Skin epidermis (tissue), 12 donors: ENCODE measurements around the gene SF3B3.
"Not testable (repeated sequence)": the region's sequence is repeated elsewhere in the genome, so short reads cannot be mapped to it uniquely, and the experiment has no call there.

ENCODE experiments used
- H3K27ac ChIP-seq, 21 experiments: fragments of 200-600 bp; sonication (generic) in 11 of 21; one replicate each; pipeline ENCODE4 v1.5.0; 2020; ENCODE audit warnings: mild to moderate bottlenecking in 3 of 21, inconsistent platforms in 2 of 21, moderate library complexity in 2 of 21
- H3K4me3 ChIP-seq, 7 experiments: fragments of 200-600 bp; sonication (generic) in 2 of 7; one replicate each; pipeline ENCODE4 v1.5.0; 2020; ENCODE audit warnings: inconsistent platforms in 2 of 7, mild to moderate bottlenecking in 2 of 7, moderate library complexity in 1 of 7

SF3B3 gene

GRCh38 chr16:70508752-70509151 lies 14.9 kb upstream of the SF3B3 start:
- Histone ChIP-seq H3K27ac (peak overlapping the region in 2 of 21 experiments; percentile 38 to 50), H3K4me3 (no peak overlapping the region)

GRCh38 chr16:70510216-70510615 lies 13.4 kb upstream of the SF3B3 start:
- no peak overlapping the region for H3K4me3 ChIP-seq

GRCh38 chr16:70511833-70512232 lies 11.8 kb upstream of the SF3B3 start:
- H3K27ac ChIP-seq: no peak overlapping the region
- H3K4me3 ChIP-seq: no peak overlapping the region

More at GRCh38 chr16:70510216-70510615, 13.4 kb upstream of the SF3B3 start:
- H3K27ac ChIP-seq: no peak overlapping the region

GRCh38 chr16:70512456-70512855 lies 11.2 kb upstream of the SF3B3 start:
- no peak overlapping the region for H3K27ac ChIP-seq
- no peak overlapping the region for H3K4me3 ChIP-seq

- peak overlapping the region in 7 of 21 experiments; percentile 17 to 69 (median 49) for H3K27ac ChIP-seq
Measured at GRCh38 chr16:70520612-70521297, 2.9 kb upstream of the SF3B3 start.

GRCh38 chr16:70522216-70523075 lies 1.2 kb upstream of the SF3B3 start:
- peak overlapping the region; percentile 68 to 95 (median 89) for H3K4me3 ChIP-seq
- peak overlapping the region in 20 of 21 experiments; percentile 78 to 94 (median 92) for H3K27ac ChIP-seq

More at GRCh38 chr16:70520612-70521297, 2.9 kb upstream of the SF3B3 start:
- H3K4me3 ChIP-seq: no peak overlapping the region

GRCh38 chr16:70523076-70523742 lies 407 bp upstream of the SF3B3 start, which contains the start of gene COG4:
COG4 (minus strand) TSS chr16:70523554; CDS start chr16:70523543, 11 bp downstream.
- peak within 1 kb of the TSS; percentile 68 to 95 (median 89) for H3K4me3 ChIP-seq
- H3K27ac ChIP-seq: peak within 1 kb of the TSS; percentile 78 to 94 (median 91)

GRCh38 chr16:70524399-70524825 lies 796 bp downstream of the SF3B3 start:
- Histone ChIP-seq H3K27ac (peak overlapping the region in 20 of 21 experiments; percentile 78 to 94 (median 92)), H3K4me3 (peak overlapping the region; percentile 68 to 95 (median 89))

- Histone ChIP-seq H3K4me3 (no peak overlapping the region), H3K27ac (peak overlapping the region in 1 of 21 experiments; percentile 19)
Measured at GRCh38 chr16:70526403-70526802, 2.8 kb downstream of the SF3B3 start.

GRCh38 chr16:70527315-70527996 lies 3.8 kb downstream of the SF3B3 start:
- H3K27ac ChIP-seq: peak overlapping the region in 1 of 21 experiments; percentile 19
- no peak overlapping the region for H3K4me3 ChIP-seq

GRCh38 chr16:70529051-70529777 lies 5.6 kb downstream of the SF3B3 start:
- peak overlapping the region in 2 of 21 experiments; percentile 4 to 32 for H3K27ac ChIP-seq
- no peak overlapping the region for H3K4me3 ChIP-seq

- H3K4me3 ChIP-seq, H3K27ac ChIP-seq: not testable (repeated sequence)
Measured at GRCh38 chr16:70529954-70530353, 6.3 kb downstream of the SF3B3 start.

GRCh38 chr16:70534971-70535370 lies 11.4 kb downstream of the SF3B3 start:
- H3K4me3 ChIP-seq: no peak overlapping the region
- no peak overlapping the region for H3K27ac ChIP-seq

GRCh38 chr16:70540994-70541393 lies 17.4 kb downstream of the SF3B3 start:
- Histone ChIP-seq H3K4me3 (no peak overlapping the region), H3K27ac (no peak overlapping the region)

GRCh38 chr16:70544548-70544947 lies 20.9 kb downstream of the SF3B3 start:
- Histone ChIP-seq H3K4me3 (no peak overlapping the region), H3K27ac (no peak overlapping the region)

- Histone ChIP-seq H3K27ac (no peak overlapping the region), H3K4me3 (no peak overlapping the region)
Measured at GRCh38 chr16:70548936-70549335, 25.3 kb downstream of the SF3B3 start.

- Histone ChIP-seq H3K4me3 (no peak overlapping the region), H3K27ac (no peak overlapping the region)
Measured at GRCh38 chr16:70550082-70550481, 26.5 kb downstream of the SF3B3 start.

GRCh38 chr16:70551788-70552187 lies 28.2 kb downstream of the SF3B3 start:
- no peak overlapping the region for H3K4me3 ChIP-seq
- peak overlapping the region in 1 of 21 experiments; percentile 52 for H3K27ac ChIP-seq

- H3K27ac ChIP-seq: peak overlapping the region in 7 of 21 experiments; percentile 7 to 62 (median 17)
- H3K4me3 ChIP-seq: no peak overlapping the region
Measured at GRCh38 chr16:70552675-70553074, 29.1 kb downstream of the SF3B3 start.
